Loucy (cell line): ENCODE measurements around the gene UQCR11.

Experiments
- H2AFZ ChIP-seq: fragments of 200-600 bp; sonication (generic); 2 replicates; pipeline ENCODE4 v1.6.0; 2016; ENCODE audit warnings: antibody characterized with exemption, mild to moderate bottlenecking, low read length, moderate library complexity
- H3F3A ChIP-seq: fragments of 200-600 bp; 2 replicates; pipeline ENCODE4 v1.6.0; 2016; ENCODE audit warnings: antibody characterized with exemption, low read depth, mild to moderate bottlenecking
- H3K27me3 ChIP-seq: fragments of 200-600 bp; sonication (generic); 2 replicates; pipeline ENCODE4 v1.6.1; 2014; ENCODE audit warnings: low read length, mild to moderate bottlenecking; ENCODE audit not compliant: insufficient read depth, poor library complexity, severe bottlenecking
- H3K36me3 ChIP-seq: fragments of 200-600 bp; sonication (generic); 2 replicates; pipeline ENCODE4 v1.6.1; 2016; ENCODE audit warnings: low read length; ENCODE audit not compliant: insufficient read depth
- H3K4me1 ChIP-seq: fragments of 200-600 bp; sonication (generic); 2 replicates; pipeline ENCODE4 v1.5.1; 2014; ENCODE audit warnings: low read length, mild to moderate bottlenecking; ENCODE audit not compliant: insufficient read depth, poor library complexity, severe bottlenecking
- H3K4me2 ChIP-seq: fragments of 200-600 bp; sonication (generic); 2 replicates; pipeline ENCODE4 v1.6.0; 2014; ENCODE audit warnings: antibody characterized with exemption, low read length, low read depth, mild to moderate bottlenecking; ENCODE audit not compliant: poor library complexity, severe bottlenecking
- H3K4me3 ChIP-seq: fragments of 200-600 bp; sonication (generic); 2 replicates; pipeline ENCODE4 v1.5.1; 2014; ENCODE audit warnings: low read length, mild to moderate bottlenecking, mixed read lengths; ENCODE audit not compliant: poor library complexity, severe bottlenecking
- H3K79me2 ChIP-seq: fragments of 200-600 bp; sonication (generic); 2 replicates; pipeline ENCODE4 v1.6.1; 2014; ENCODE audit warnings: low read length; ENCODE audit not compliant: insufficient read depth
- H3K9ac ChIP-seq: fragments of 200-600 bp; sonication (generic); 2 replicates; pipeline ENCODE4 v1.6.0; 2014; ENCODE audit warnings: mild to moderate bottlenecking, low read depth, low read length, moderate library complexity; ENCODE audit not compliant: poor library complexity, severe bottlenecking
- H3K9me2 ChIP-seq: fragments of 200-600 bp; sonication (generic); replicated peaks from 2 replicates; pipeline ENCODE4 v1.6.1; 2016; ENCODE audit warnings: low read depth, low read length, mixed read lengths
- H3K9me3 ChIP-seq: fragments of 200-600 bp; sonication (generic); 2 replicates; pipeline ENCODE4 v1.6.1; 2014; ENCODE audit warnings: mild to moderate bottlenecking, antibody characterized with exemption, low read length, low read depth; ENCODE audit not compliant: insufficient read depth
- H4K20me1 ChIP-seq: fragments of 200-600 bp; sonication (generic); 2 replicates; pipeline ENCODE4 v1.6.0; 2014; ENCODE audit warnings: antibody characterized with exemption, low read length, mild to moderate bottlenecking; ENCODE audit not compliant: insufficient read depth, poor library complexity, severe bottlenecking
- EZH2phosphoT487 ChIP-seq: fragments of 200-600 bp; IDR thresholded peaks from 2 replicates; pipeline ENCODE4 v1.6.1; 2018; ENCODE audit warnings: antibody characterized with exemption, mild to moderate bottlenecking, moderate library complexity, borderline replicate concordance
- TF ChIP-seq, protein P1 (sequence below): fragments of 200-600 bp; sonication (generic); conservative IDR thresholded peaks from 2 replicates; pipeline ENCODE4 v1.5.1; 2014; ENCODE audit warnings: mild to moderate bottlenecking, antibody characterized with exemption, low read length

Gene UQCR11

DNA sequence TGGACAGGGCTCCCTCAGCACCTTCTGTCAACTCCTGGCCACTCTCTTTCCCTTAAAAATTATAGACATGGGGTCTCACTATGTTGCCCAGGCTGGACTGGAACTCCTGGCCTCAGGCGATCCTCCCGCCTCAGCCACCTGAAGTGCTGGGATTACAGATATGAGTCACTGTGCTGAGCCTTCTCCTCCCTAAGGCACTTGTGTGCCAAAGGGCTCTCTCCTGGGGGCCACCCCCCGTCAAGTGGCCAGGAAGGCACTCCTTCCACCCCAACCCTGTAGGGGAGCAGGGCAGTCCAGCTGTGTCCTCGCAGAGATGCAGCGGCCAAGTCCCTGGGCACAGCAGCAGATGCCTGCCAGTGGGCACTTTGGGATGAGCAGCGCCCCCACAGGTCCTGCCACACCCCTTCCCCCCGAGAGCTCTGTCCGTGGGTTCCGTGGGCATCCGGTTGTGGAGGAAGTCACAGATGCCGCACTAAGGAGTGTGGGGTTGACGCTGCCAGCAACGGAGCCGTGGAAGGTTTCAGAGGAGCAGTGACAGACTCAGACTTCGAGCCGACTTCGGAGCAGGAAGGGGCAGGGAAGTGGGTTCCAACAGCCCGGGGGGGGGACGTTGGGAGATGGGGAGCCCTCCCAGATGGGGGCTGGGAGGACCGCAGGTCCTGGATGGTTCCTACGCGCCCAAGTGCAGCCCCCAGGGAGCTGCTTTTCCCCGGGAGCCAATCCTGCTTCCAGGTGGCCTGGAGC lies 3.3 kb upstream of the UQCR11 start:
- TF ChIP-seq, protein P1, sequence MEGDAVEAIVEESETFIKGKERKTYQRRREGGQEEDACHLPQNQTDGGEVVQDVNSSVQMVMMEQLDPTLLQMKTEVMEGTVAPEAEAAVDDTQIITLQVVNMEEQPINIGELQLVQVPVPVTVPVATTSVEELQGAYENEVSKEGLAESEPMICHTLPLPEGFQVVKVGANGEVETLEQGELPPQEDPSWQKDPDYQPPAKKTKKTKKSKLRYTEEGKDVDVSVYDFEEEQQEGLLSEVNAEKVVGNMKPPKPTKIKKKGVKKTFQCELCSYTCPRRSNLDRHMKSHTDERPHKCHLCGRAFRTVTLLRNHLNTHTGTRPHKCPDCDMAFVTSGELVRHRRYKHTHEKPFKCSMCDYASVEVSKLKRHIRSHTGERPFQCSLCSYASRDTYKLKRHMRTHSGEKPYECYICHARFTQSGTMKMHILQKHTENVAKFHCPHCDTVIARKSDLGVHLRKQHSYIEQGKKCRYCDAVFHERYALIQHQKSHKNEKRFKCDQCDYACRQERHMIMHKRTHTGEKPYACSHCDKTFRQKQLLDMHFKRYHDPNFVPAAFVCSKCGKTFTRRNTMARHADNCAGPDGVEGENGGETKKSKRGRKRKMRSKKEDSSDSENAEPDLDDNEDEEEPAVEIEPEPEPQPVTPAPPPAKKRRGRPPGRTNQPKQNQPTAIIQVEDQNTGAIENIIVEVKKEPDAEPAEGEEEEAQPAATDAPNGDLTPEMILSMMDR: no peak
- Histone ChIP-seq H3F3A (peaks cover 6% of the 10 kb centered on the region; the same call in 1 of the 2 replicates), H2AFZ (no peak overlapping the region), H3K4me3 (no peak overlapping the region), H3K79me2 (peaks cover 17% of the 10 kb centered on the region), H3K9ac (no peak overlapping the region), H3K4me2 (no peak overlapping the region), H4K20me1 (peaks cover 5% of the 10 kb centered on the region), H3K36me3 (peaks cover 39% of the 10 kb centered on the region; the same call in 1 of the 2 replicates), H3K9me2 (no peaks in the 10 kb centered on the region), H3K27me3 (no peaks in the 10 kb centered on the region), H3K4me1 (peaks cover 8% of the 10 kb centered on the region), H3K9me3 (no peaks in the 10 kb centered on the region)

DNA sequence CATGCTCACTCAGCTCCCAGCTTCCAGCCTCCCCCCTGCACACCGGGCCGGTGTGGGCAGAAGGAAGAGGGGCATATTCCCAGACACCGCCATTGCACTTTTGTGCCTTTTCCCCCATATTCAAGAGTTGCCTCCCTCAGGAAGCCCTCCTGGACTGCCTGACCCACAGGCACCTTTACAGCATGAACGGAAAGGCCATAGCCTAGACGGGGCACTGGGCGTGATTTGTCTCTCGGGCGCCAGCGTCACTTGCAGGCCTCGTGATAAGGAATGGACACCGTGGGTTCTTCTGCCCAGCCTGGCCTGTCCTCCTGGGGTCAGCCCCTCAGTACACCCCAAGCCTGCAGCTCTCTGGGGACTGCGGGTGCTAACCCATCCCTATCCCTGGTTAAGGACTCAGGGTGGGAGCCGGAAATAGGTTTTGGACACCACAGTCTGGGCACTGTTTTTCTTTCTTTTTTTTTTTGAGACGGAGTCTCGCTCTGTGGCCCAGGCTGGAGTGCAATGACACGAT lies 933 bp upstream of the UQCR11 start:
- TF ChIP-seq EZH2phosphoT487: no peak
- TF ChIP-seq, protein P1: no peak
- peaks cover 14% of the 10 kb centered on the region for H4K20me1 ChIP-seq
- H3K9me2 ChIP-seq: no peaks in the 10 kb centered on the region
- peaks cover 6% of the 10 kb centered on the region; the same call in 1 of the 2 replicates for H3F3A ChIP-seq
- peak overlapping the region; percentile 93 for H3K4me2 ChIP-seq
- peak overlapping the region; percentile 97 for H3K9ac ChIP-seq
- peak overlapping the region; percentile 65 for H2AFZ ChIP-seq
- H3K79me2 ChIP-seq: peaks cover 38% of the 10 kb centered on the region
- peaks cover 8% of the 10 kb centered on the region for H3K4me1 ChIP-seq
- H3K27me3 ChIP-seq: no peaks in the 10 kb centered on the region
- H3K36me3 ChIP-seq: peaks cover 16% of the 10 kb centered on the region; the same call in 1 of the 2 replicates
- peak overlapping the region; percentile 100 for H3K4me3 ChIP-seq
- H3K9me3 ChIP-seq: no peaks in the 10 kb centered on the region

DNA sequence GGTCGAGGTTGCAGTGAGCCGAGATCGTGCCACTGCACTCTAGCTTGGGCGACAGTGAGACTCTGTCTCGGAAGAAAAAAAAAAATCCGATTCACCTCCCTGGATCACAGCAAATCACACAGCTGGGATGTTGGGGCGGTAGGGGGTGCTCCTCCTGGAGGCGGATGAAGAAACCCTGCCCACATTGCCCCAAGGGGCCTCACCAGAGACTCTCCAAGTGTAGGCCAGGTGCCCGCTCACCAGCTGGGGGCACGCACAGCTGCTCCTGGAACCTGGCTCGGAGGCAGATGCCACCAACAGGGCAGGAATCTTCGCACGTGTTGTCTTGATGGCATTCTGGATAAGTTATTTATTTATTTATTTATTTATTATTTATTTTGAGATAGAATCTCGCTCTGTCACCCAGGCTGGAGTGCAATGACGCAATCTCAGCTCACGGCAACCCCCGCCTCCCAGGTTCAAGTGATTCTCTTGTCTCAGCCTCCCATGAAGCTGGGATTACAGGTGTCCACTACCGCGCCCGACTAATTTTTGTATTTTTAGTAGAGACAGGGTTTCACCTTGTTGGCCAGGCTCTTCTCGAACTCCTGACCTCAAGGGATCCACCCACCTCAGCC lies 3.1 kb downstream of the UQCR11 start:
- no peak for TF ChIP-seq EZH2phosphoT487
- TF ChIP-seq, protein P1: no peak
- no peaks in the 10 kb centered on the region for H3K27me3 ChIP-seq
- peaks cover 6% of the 10 kb centered on the region; the same call in 1 of the 2 replicates for H3F3A ChIP-seq
- H3K36me3 ChIP-seq: peaks cover 13% of the 10 kb centered on the region; the same call in 1 of the 2 replicates
- H3K9me2 ChIP-seq: no peaks in the 10 kb centered on the region
- peak overlapping the region; percentile 27 for H3K4me2 ChIP-seq
- H3K9ac ChIP-seq: peak overlapping the region; percentile 32
- no peak overlapping the region for H2AFZ ChIP-seq
- no peaks in the 10 kb centered on the region for H3K9me3 ChIP-seq
- H3K79me2 ChIP-seq: peaks cover 50% of the 10 kb centered on the region
- H4K20me1 ChIP-seq: peaks cover 14% of the 10 kb centered on the region
- peaks cover 8% of the 10 kb centered on the region for H3K4me1 ChIP-seq
- H3K4me3 ChIP-seq: no peak overlapping the region
